Left kidney (tissue), 2 donors: ENCODE measurements around the gene BLMH. TPM values are rescaled to one million over a fixed set of nuclear protein-coding genes. Genes with fewer than 3 reads are reported as not detected.
"Not testable (repeated sequence)": the region's sequence is repeated elsewhere in the genome, so short reads cannot be mapped to it uniquely, and the experiment has no call there.

Experiments
- DNase-seq: peaks from one replicate; pipeline ENCODE4 v3.0.0-alpha.2; 2013
- polyA plus RNA-seq: library from polyadenylated mRNA; unstranded; fragments of 120-200 nt; gene quantifications from one replicate; pipeline ENCODE4 v1.2.1, GENCODE V29; 2013; ENCODE audit not compliant: insufficient read length

The BLMH gene
- polyA plus RNA-seq, 1 donor: 100 TPM

- DNase-seq: no peak
Observed at GRCh38 chr17:30230596-30231125, 61.1 kb downstream of the BLMH start.

- DNase-seq: not testable (repeated sequence)
Observed at GRCh38 chr17:30230009-30230408, 61.7 kb downstream of the BLMH start.

GRCh38 chr17:30229012-30229411 lies 62.7 kb downstream of the BLMH start:
- DNase-seq: no peak

GRCh38 chr17:30228011-30228410 lies 63.7 kb downstream of the BLMH start:
- DNase-seq: no peak

- DNase-seq: no peak
Observed at GRCh38 chr17:30226878-30227277, 64.9 kb downstream of the BLMH start.

- no peak for DNase-seq
Observed at GRCh38 chr17:30225919-30226553, 65.7 kb downstream of the BLMH start.

- DNase-seq: no peak
Observed at GRCh38 chr17:30225112-30225511, 66.6 kb downstream of the BLMH start.

GRCh38 chr17:30224419-30224960 lies 67.3 kb downstream of the BLMH start:
- DNase-seq: no peak

- DNase-seq: no peak
Observed at GRCh38 chr17:30222721-30223175, 69.0 kb downstream of the BLMH start.

GRCh38 chr17:30222251-30222650 lies 69.5 kb downstream of the BLMH start:
- no peak for DNase-seq

- no peak for DNase-seq
Observed at GRCh38 chr17:30221346-30221745, 70.4 kb downstream of the BLMH start.

GRCh38 chr17:30220414-30220813 lies 71.3 kb downstream of the BLMH start:
- no peak for DNase-seq

- no peak for DNase-seq
Observed at GRCh38 chr17:30219833-30220232, 71.9 kb downstream of the BLMH start.

- DNase-seq: no peak
Observed at GRCh38 chr17:30219315-30219714, 72.4 kb downstream of the BLMH start.

- DNase-seq: no peak
Observed at GRCh38 chr17:30218799-30219198, 72.9 kb downstream of the BLMH start.

- DNase-seq: no peak
Observed at GRCh38 chr17:30217746-30218245, 73.9 kb downstream of the BLMH start.

GRCh38 chr17:30217054-30217453 lies 74.7 kb downstream of the BLMH start:
- no peak for DNase-seq

GRCh38 chr17:30212750-30213149 lies 79.0 kb downstream of the BLMH start:
- no peak for DNase-seq

- no peak for DNase-seq
Observed at GRCh38 chr17:30211371-30211770, 80.4 kb downstream of the BLMH start.

GRCh38 chr17:30210901-30211300 lies 80.8 kb downstream of the BLMH start:
- DNase-seq: no peak

- DNase-seq: no peak
Observed at GRCh38 chr17:30210366-30210765, 81.4 kb downstream of the BLMH start.

GRCh38 chr17:30209930-30210329 lies 81.8 kb downstream of the BLMH start:
- no peak for DNase-seq

GRCh38 chr17:30208214-30208613 lies 83.5 kb downstream of the BLMH start:
- DNase-seq: no peak

- no peak for DNase-seq
Observed at GRCh38 chr17:30207655-30208054, 84.1 kb downstream of the BLMH start.
